GM12878 (cell line): ENCODE measurements around the gene IFT88. TPM values are rescaled to one million over a fixed set of nuclear protein-coding genes. Genes with fewer than 3 reads are reported as not detected.

Source experiments
- ATAC-seq: fragments of 200-7000 bp; cut with Tn5 transposase; 3 replicates; pipeline ENCODE4 v1.9.1; 2020; ENCODE audit warnings: mild to moderate bottlenecking, moderate library complexity
- BruUV-seq: library from RNA; stranded (reverse); fragments of 400-500 nt; replicated peaks from 2 replicates; lab custom pipeline; 2021; lab: Mats Ljungman, UMichigan
- CTCF ChIA-PET: fragments of 300-600 bp; sonication (Branson Sonifier 250); formaldehyde crosslinking; extraction: SDS; loops from one replicate; lab custom pipeline; 2021; ENCODE audit warnings: inconsistent platforms; lab: Yijun Ruan, JAX
- POLR2A ChIA-PET: fragments of 350-600 bp; formaldehyde crosslinking; extraction: SDS; loops from one replicate; lab custom pipeline; 2021; ENCODE audit warnings: inconsistent platforms; lab: Charles Lee
- RAD21 ChIA-PET: fragments of 300-600 bp; sonication (Branson Sonifier 250); formaldehyde crosslinking; loops from one replicate; lab custom pipeline; 2023; ENCODE audit warnings: antibody characterized with exemption; ENCODE audit not compliant: unreplicated experiment; lab: Charles Lee
- SMC1A ChIA-PET: fragments of 300-600 bp; sonication (Branson Sonifier 250); formaldehyde crosslinking; loops from one replicate; lab custom pipeline; 2023; ENCODE audit not compliant: unreplicated experiment, uncharacterized antibody; lab: Charles Lee
- DNase-seq: peaks from one replicate; pipeline ENCODE4 v3.0.0-alpha.2; 2011; ENCODE audit warnings: low read depth, low spot score
- FAIRE-seq: peaks from 3 replicates; lab custom pipeline; 2011; peaks lifted over from hg19 to GRCh38; lab: Jason Lieb, UNC
- H2AFZ ChIP-seq: 2 replicates; pipeline ENCODE4 v1.6.0; 2011; ENCODE audit warnings: low read depth, low read length, control low read depth; ENCODE audit not compliant: control insufficient read depth
- H3K27ac ChIP-seq: 2 replicates; pipeline ENCODE4 v1.5.1; 2011; ENCODE audit warnings: control low read depth; ENCODE audit not compliant: control insufficient read depth, insufficient read depth
- H3K27me3 ChIP-seq, 2 experiments: replicated peaks in 1 of 2; 2 replicates each; pipeline versions ENCODE4 v1.6.0 to v1.6.1; 2011; ENCODE audit warnings: low read length in 1 of 2; ENCODE audit not compliant: control insufficient read depth in 2 of 2, insufficient read depth in 2 of 2
- H3K36me3 ChIP-seq, 2 experiments: 2 replicates each; pipeline ENCODE4 v1.5.1; 2011; ENCODE audit warnings: low read length in 1 of 2; ENCODE audit not compliant: control insufficient read depth in 2 of 2, insufficient read depth in 2 of 2
- H3K4me1 ChIP-seq: 2 replicates; pipeline ENCODE4 v1.6.1; 2011; ENCODE audit warnings: mild to moderate bottlenecking, low read length, moderate library complexity, mixed read lengths; ENCODE audit not compliant: control insufficient read depth, insufficient read depth
- H3K4me2 ChIP-seq: 2 replicates; pipeline ENCODE4 v1.6.0; 2011; ENCODE audit warnings: control low read depth; ENCODE audit not compliant: control insufficient read depth, insufficient read depth
- H3K4me3 ChIP-seq: fragments of 200-600 bp; sonication (generic); 2 replicates; pipeline ENCODE4 v1.5.1; 2016
- H3K79me2 ChIP-seq: 2 replicates; pipeline ENCODE4 v1.6.0; 2011; ENCODE audit warnings: low read length; ENCODE audit not compliant: control insufficient read depth, insufficient read depth
- H3K9ac ChIP-seq: 2 replicates; pipeline ENCODE4 v1.8.0; 2011; ENCODE audit warnings: low read length, control low read depth, mixed read lengths; ENCODE audit not compliant: control insufficient read depth, insufficient read depth
- H3K9me3 ChIP-seq: replicated peaks from 3 replicates; pipeline ENCODE4 v1.5.1; 2011; ENCODE audit warnings: mild to moderate bottlenecking, low read length; ENCODE audit not compliant: control insufficient read depth, insufficient read depth
- H4K20me1 ChIP-seq: 2 replicates; pipeline ENCODE4 v1.6.0; 2011; ENCODE audit not compliant: control insufficient read depth, insufficient read depth
- ETV6 ChIP-seq, 2 experiments: fragments of 450-650 bp in 1 of 2; IDR thresholded peaks in 1 of 2; conservative IDR thresholded peaks in 1 of 2; 2 replicates each; pipeline ENCODE4 v1.6.1; 2014; ENCODE audit warnings: antibody characterized with exemption in 1 of 2, borderline replicate concordance in 1 of 2, low read depth in 1 of 2, mild to moderate bottlenecking in 1 of 2, moderate library complexity in 1 of 2
- FOXM1 ChIP-seq: IDR thresholded peaks from 2 replicates; pipeline ENCODE4 v1.6.1; 2012; ENCODE audit warnings: low read depth, mild to moderate bottlenecking, inconsistent platforms, low read length, moderate library complexity
- KLF5 ChIP-seq: fragments of 450-650 bp; IDR thresholded peaks from 2 replicates; pipeline ENCODE4 v1.6.1; 2014; ENCODE audit warnings: mild to moderate bottlenecking; ENCODE audit not compliant: partially characterized antibody
- PAX8 ChIP-seq: fragments of 450-650 bp; IDR thresholded peaks from 2 replicates; pipeline ENCODE4 v1.6.1; 2017; ENCODE audit warnings: mild to moderate bottlenecking, moderate library complexity
- PRDM15 ChIP-seq: fragments of 450-650 bp; formaldehyde crosslinking; IDR thresholded peaks from 2 replicates; pipeline ENCODE4 v1.4.0; 2020; ENCODE audit warnings: mild to moderate bottlenecking, moderate library complexity
- YY1 ChIP-seq: IDR thresholded peaks from 2 replicates; pipeline ENCODE4 v1.6.1; 2011; ENCODE audit warnings: low read depth, mild to moderate bottlenecking, low read length
- ZBTB40 ChIP-seq: fragments of 450-650 bp; IDR thresholded peaks from 2 replicates; pipeline ENCODE4 v1.6.1; 2016; ENCODE audit warnings: mild to moderate bottlenecking, moderate library complexity, borderline replicate concordance
- ZNF622 ChIP-seq: fragments of 450-650 bp; IDR thresholded peaks from 2 replicates; pipeline ENCODE4 v1.6.1; 2017; ENCODE audit warnings: mild to moderate bottlenecking, inconsistent platforms
- WGBS: methylation state at CpG from one replicate; pipeline ENCODE4 v1.1.6; 2016; ENCODE audit warnings: low lambda C conversion rate; ENCODE audit not compliant: insufficient replicate concordance, insufficient coverage; ENCODE audit errors: missing lambda C conversion rate; 5-methylcytosine and 5-hydroxymethylcytosine counted together
- in situ Hi-C: fragments of 300-500 bp; cut with MboI; formaldehyde crosslinking; loops from 9 replicates; pipeline ENCODE4 v1.14.3; 2018; ENCODE audit warnings: mixed read lengths
- intact Hi-C: fragments of 100-400 bp; cut with micrococcal nuclease; formaldehyde crosslinking; loops from one replicate; pipeline ENCODE4 v1.14.2; 2022; ENCODE audit not compliant: unreplicated experiment
- polyA plus RNA-seq, 11 experiments: library from polyadenylated mRNA; depleted of rRNA in 4 of 11; unstranded in 6 of 11; stranded (reverse) in 5 of 11; fragments of >200 nt; fragmentation: Nextera tagmentation in 4 of 11; fragmentation: Illumina TruSeq in 1 of 11; extraction: Ambion mirVana in 4 of 11; extraction: Trizol in 1 of 11; gene quantifications; 1 replicate in 1 of 11; 2 replicates in 10 of 11; pipeline versions ENCODE4 v1.2.1 to v1.2.3, GENCODE V29; 2011 to 2016; ENCODE audit warnings: inconsistent platforms in 2 of 11, missing spikeins in 2 of 11, low read depth in 1 of 11
- total RNA-seq, 4 experiments: library from RNA; depleted of rRNA in 3 of 4; stranded (reverse); fragments of >200 nt in 3 of 4; fragmentation: Illumina TruSeq in 1 of 4; extraction: Trizol in 1 of 4; gene quantifications; 2 replicates each; pipeline versions ENCODE4 v1.2.1 to v1.2.3, GENCODE V29; 2013 to 2021

The IFT88 gene
- total and polyA plus RNA-seq, 10 of the 15 experiments (the other 5 are each of a cell fraction or from before 2014, with no cell fraction given): 2.9 to 5.6 (median 4.1) TPM

GRCh38 chr13:20715330-20715712 is 148.4 kb downstream of the IFT88 start:
- Histone ChIP-seq H3K4me2 (no peak overlapping the region), H3K9ac (no peak overlapping the region), H3K4me3 (no peak overlapping the region), H3K9me3 (no peaks in the 10 kb centered on the region), H2AFZ (no peak overlapping the region), H3K79me2 (no peaks in the 10 kb centered on the region), H3K4me1 (no peaks in the 10 kb centered on the region), H3K27ac (no peak overlapping the region), H3K36me3 (no peaks in the 10 kb centered on the region), H4K20me1 (no peaks in the 10 kb centered on the region), H3K27me3 (no peaks in the 10 kb centered on the region)
- no peak for TF ChIP-seq PAX8
- no peak for TF ChIP-seq ZNF622
- TF ChIP-seq YY1: no peak
- TF ChIP-seq PRDM15 (CRISPR knock-in tag): no peak
- TF ChIP-seq FOXM1: no peak
- no peak for TF ChIP-seq ETV6 (conservative IDR thresholded peaks at IDR 0.05 in 1 of 2, IDR thresholded peaks at IDR 0.05 in 1 of 2; ENCODE audit: borderline replicate concordance in 1 of 2, low read depth in 1 of 2)
- TF ChIP-seq KLF5: no peak
- TF ChIP-seq ZBTB40: no peak
- POLR2A ChIA-PET: no interaction called here
- intact Hi-C loops: no loop called here
- no TSS peak for BruUV-seq
- ATAC-seq (no peak), FAIRE-seq (no peak), DNase-seq (no peak)
- RAD21 ChIA-PET: no interaction called here
- CTCF ChIA-PET: interaction anchor here (1.5 to 2.0 kb wide), 4 partner anchors 113 to 223 kb away, joined by 5 to 12 read pairs (median 7); no protein-coding TSS in a partner anchor
- in situ Hi-C loops: no loop called here
- SMC1A ChIA-PET: interaction anchor here (1.2 kb wide), 1 partner anchor 224 kb away, joined by 4 read pairs; no protein-coding TSS in a partner anchor
- 56% methylated on average over 6 of the region's 6 CpGs for WGBS
